IPS DF 4.7 (cell line): ENCODE data around the gene IPO7.
"Not testable (repeated sequence)": the region's sequence is repeated elsewhere in the genome, so short reads cannot be mapped to it uniquely, and the experiment has no call there.

Source experiments
- DNase-seq: peaks from one replicate; pipeline ENCODE4 v3.0.0-alpha.2; 2013; ENCODE audit warnings: low spot score; ENCODE audit errors: extremely low read depth

Gene IPO7

DNA sequence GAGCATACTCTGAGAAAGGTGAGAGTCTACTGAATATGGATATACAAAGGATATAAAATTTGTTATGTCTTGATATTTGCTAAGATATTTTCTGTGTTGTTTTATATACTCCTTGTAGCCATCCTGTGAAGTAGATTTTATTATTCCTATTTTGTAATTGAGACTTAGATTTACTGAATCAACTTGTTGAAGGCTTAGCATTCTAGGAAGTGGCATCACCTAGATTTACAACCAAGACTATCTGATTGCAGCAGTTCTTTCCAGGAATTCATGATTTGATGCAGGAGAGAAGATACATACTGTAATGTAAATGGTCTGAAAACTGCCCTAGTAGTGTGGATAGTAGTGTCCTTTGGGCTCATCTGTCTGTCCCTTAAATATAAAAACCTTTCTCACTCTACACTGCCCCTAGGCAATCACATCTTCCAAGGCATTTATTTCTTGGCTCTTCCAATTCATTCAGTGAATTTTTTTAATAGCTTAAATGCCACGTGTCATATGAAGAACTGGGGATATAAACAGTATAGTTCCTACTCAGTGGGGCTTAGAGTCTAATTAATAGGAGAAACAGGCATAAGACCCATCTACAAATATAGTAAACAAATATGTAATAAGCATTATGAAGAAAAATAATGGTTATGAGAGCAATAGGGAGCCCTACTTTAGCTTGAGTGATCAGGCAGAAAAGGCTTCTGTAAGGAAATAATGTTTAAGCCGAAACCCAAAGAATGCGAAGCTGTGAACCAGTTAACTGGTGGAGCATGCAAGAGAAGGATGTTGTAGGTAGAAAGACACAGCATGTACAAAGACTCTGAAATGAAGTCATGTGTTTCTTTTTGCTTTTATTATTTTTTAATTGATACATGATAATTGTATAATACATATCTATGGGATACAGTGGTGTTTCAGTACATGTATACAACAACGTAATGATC is 13.6 kb downstream of the IPO7 start:
- no peak for DNase-seq

DNA sequence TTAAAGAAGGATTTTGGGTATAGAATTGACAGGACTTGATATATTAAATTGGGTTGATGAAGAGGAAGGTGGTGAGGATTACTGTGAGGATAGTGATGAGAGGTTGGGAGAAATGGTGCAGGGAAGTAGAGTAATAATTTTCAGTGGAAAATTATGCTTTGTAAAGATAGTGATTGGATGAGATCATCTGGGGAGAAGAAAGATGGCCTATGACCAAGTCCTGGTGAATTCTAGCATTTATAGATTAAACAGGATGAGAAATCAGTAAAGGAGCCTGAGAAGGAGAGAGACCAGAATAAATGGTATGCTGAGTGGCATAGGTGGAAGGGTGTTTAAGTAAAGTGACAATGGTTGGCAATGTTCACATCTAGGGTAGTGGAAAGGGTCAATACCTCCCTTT is 15.0 kb downstream of the IPO7 start:
- DNase-seq = no peak

DNA sequence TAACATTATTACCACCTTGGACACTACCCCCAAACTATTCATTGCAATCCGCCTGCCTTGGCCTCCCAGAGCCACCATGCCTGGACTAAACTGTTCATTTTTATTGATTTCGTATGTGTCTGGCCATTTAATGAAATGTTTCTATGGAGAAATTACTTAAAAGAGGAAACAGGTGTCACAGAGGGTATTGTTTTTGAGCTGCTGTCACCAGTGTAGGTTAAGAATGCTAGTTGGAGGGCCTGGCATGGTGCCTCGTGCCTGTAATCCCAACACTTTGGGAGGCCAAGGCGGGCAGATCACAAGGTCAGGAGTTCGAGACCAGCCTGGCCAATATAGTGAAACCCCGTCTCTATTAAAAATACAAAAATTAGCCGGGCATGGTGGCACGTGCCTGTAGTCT is 17.4 kb downstream of the IPO7 start:
- not testable (repeated sequence) for DNase-seq

DNA sequence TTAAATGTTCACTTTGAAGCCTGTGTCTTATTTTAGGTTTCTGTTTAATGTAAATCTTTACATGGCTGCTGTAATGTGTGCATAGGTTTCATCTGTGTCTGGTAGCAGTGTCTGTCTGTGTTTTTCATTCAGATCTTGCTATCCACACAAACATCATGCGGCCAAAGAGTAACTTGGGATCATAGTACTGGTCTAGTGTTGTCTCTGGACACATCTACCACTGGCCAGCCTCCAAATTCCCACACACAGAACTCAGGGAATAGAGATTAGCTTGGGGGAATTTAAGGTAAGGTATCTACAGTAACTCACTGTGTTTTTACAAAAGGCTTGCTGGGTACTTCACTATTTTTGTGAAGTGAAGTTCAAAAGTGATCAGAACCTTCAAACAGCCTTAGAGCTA is 44.3 kb downstream of the IPO7 start:
- no peak for DNase-seq

DNA sequence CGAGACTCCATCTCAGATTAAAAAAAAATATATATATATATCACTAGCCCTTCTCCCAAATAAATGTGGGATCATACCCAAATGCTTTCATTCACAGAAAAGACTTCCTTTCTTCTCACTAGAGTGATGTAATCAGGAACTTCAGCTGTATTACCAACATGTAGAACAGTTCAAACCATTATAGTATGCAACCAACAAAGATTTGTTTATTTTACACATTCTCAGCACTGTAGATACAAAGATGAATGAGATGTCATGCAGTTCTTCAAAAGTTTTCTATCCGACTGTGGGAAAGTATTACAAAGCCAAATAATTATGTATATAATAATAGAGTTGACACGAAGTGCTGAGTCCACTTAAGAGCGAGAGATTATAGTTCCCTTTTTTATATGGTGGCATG is 54.2 kb downstream of the IPO7 start:
- DNase-seq = no peak

DNA sequence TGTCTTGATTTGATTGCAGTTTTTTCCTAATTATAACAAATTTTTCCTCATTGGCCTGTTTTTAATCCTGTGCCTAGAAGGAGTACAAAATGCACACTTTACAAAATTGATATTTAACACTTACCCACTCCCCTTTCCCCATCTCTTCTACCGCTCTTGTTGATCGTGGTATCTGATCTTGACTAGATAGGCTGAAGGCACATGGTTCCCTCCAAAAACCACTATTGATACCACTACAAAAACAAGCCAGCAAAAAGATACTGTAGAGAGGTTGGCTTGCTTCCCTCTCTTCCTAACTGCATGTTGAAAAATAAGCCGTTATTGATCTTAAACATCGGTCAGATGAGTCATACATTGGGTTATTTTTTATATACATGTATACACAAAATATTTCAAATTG is 61.8 kb downstream of the IPO7 start:
- DNase-seq = no peak

DNA sequence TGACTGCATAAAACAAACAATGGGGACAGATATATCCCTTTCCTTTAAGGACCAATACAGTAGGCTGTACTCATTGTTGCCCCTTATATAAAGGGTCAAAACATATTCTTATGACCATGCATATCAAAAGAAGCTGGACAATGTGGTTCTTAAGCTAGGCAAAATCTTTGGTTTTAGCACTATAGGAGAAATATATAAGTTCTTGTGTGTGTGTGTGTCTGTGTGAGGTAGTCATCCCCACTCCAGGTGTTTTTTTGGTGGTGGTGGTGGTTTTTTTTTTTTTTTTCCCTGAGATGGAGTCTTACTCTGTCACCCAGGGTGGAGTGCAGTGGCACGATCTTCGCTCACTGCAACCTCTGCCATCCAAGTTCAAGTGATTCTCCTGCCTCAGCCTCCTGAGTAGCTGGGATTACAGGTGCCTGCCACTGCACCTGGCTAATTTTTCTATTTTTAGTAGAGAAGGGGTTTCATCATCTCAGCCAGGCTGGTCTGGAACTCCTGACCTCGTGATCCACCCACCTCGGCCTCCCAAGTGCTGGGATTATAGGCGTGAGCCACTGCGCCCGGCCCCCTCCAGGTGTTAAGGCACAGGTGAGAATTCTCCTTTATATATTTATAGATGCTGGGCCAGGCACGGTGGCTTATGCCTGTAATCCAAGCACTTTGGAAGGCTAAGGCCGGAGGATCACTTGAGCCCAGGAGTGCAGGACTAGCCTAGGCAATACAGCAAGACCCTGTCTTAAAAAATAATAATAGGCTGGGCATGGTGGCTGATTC is 64.3 kb downstream of the IPO7 start:
- no peak for DNase-seq

DNA sequence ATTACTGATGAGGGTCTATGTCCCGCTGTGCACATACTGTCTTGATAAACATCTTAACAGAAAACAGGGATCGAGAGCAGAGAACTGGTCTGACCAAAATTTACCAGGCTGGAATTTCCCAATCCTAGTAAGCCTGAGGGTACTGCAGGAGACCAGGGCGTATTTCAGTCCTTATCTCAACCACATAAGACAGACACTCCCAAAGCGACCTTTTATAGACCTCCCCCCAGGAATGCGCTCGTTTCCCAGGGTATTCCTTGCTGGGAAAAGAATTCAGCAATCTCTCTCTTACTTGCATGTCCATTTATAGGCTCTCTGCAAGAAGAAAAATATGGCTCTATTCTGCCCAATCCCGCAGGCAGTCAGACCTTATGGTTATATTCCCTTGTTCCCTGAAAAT is 67.6 kb downstream of the IPO7 start:
- DNase-seq = not testable (repeated sequence)

DNA sequence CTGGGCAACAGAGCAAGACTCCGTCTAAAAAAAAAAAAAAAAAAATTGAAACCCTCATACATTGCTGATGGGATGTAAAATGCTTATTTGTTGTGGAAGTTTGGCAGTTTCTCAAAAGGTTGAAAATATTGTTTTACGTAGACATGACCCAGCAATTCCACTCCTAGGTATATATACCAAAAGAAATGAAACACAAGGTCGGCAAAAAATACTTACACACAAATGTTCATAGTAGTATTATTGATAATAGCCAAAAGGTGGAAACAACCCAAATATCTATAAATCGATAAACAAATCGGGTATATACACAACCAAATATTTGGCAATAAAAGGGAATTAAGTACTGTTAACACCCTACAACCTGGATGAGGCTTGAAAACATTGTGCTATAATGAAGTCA is 71.3 kb downstream of the IPO7 start:
- no peak for DNase-seq

DNA sequence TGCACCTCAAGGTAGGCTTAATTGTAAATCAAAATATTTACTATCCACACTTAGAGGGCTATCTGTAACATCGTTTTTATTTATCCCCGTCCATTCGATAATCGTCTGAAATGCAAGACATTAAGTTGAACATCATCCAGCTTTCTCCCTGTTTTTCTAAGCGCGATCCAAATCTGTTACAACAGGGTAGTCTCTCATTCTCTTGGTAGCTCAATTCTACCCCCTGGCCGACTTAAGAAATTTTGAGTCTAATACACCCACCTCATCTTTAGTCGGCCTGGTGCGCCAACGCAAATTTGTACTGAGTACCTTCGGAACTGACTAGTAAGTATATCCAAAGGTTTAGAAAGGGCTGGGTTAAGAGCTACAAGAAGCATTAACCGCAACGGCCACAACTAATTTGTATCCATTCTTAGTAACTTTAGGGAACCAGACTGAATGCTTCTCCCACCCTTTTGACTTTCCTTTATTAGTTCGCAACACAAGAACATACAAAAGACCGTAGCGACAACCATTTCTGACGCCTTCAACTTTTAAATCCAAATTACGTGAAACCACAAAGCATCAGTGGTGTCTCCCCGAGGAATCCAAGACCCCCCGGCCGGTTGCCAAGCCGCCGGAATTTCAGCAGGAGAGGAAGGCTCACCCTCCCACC is 75.3 kb downstream of the IPO7 start:
- DNase-seq = no peak

DNA sequence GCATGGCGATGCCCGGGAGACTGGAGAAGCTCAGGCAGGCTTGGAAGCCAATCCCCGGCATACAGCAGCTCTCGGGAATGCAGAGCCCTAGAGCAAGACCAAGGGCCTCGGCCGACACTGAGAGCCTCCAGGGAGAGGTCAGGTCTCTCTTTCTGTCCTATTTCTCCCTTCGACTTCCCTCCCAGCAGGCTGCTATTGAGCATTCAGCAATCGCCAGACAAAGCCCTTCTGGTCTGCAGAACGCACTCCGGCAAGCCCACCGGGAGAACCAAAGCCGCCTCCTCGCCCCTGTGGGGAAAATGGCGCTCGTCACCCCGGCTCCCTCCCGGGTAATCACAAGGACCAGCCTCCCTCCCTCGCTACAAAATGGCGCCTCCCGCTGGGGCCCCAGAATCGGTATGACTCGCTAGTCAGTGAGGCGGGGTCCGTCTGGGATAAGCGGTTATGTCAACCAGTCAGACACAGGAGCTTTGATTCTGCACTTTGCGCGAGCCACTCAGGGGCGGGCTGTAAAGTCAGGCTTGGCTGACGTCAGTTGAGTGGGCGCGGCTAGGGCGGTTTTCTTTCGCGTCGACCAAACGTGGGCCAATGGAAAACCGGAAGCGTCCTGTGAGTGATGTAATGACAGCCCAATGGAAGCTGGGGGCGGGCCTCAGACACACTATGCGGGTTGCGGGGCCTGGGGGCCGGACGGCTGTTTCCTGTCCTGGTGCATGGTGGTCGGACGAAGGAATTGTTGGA is 76.0 kb downstream of the IPO7 start, which contains the start of gene ZNF143:
Gene ZNF143 (plus strand): TSS at position 691 of the 741 bp plus-strand sequence. CDS start 10,297 bp downstream, outside the sequence.
- peak; percentile 97 for DNase-seq

DNA sequence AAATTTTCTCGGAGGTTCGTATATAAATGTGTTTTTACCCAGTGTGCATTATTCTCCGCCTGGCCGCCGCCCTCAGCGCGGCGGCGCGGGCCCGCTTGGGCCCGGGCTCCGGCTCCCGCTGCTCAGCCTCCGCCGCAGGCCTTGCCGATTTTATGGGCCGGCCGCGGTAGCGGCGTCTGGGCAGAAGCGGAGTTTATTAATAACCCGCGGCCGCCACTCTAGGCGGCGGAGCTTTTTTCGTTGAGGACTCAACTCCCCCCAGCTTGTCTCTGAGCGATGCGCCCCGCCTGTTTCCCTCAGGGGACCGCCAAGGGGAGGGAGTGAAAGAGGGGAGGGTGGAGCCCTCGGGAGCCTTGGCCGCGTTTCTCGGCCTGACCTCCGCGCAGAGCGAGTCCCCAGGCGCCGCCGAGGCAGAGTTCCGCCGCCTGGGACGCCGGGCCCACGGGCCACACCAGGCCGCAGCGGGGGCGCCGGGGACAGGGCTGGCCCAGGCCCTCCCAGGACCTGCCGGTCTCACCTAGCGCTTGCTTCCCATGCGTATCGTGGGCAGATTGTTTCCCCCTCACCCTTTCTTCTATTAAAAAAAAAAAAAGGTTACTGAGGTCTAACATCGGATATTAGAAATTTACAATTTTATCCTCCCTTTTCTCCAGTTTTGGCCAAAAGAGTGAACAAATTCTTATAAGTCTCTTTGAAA is 76.8 kb downstream of the IPO7 start:
- DNase-seq = no peak

DNA sequence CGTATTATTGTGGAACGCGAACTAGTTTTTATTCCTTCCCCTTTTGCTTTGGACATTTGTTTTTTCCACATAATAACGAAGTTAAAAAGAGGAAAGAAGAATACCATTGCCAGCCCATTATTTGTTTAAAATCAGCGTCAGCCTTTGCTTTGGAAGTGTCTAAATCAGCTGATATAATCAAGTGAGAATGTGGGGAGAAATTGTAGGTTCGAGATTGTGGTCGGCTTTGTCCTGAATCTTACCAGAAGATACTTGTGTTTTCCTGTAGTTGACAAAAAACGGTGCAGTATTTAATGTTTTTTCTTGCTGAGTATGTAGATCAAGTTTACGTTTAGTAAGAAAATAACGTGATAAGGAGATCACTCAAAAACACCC is 77.3 kb downstream of the IPO7 start:
- DNase-seq = no peak

DNA sequence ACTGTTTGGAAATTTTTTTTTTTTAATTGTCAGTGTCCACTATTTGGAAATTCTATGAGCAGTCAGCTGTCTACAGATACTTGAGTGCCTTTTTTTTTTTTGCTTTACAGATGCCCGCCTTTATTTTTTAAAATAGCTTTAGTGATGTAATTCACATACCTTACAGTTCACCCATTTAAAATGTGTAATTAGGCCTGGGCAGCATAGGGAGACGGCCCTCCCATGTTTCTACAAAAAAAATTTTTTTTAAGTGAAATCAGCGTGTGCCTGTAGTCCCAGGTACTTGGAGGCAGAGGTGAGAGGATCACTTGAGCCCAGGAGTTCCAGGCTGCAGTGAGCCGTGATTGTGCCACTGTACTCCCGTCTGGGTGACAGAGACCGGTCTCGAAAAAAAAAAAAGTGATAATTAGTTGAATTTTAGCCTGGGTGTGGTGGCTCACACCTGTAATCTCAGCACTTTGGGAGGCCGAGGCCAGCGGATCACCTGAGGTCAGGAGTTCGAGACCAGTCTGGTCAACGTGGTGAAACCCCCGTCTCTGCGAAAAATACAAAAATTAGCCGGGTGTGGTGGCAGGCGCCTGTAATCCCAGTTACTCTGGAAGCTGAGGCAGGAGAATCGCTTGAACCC is 77.8 kb downstream of the IPO7 start:
- no peak for DNase-seq

DNA sequence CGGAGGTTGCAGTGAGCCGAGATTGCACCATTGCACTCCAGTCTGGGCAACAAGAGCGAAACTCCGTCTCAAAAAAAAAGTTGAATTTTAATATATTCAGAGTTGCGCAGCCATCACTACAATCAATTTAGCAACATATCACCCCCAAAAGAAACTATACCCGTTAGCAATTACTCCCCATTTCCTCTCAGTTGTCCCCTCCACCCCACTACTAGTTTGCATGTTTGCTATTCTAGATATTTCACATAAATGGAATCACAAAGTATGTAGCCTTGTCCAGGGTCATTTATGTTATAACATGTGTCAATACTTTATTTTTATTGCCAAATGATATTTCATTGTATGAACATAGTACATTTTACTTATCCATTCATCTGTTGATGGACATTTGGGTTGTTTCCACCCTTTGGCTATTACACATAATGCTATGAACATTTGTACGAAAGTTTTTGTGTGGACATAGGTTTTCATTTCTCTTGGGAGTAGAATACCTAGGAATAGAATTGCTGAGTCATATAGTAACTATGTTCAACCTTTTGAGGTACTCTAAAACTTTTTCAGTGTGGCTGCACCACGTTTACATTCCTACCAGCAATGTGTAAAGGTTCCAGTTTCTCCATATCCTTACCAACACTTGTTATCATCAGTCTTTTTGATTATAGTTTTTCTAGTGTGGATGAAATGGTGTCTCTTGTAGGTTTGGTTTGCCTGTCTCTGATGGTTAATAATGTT is 78.5 kb downstream of the IPO7 start:
- no peak for DNase-seq

DNA sequence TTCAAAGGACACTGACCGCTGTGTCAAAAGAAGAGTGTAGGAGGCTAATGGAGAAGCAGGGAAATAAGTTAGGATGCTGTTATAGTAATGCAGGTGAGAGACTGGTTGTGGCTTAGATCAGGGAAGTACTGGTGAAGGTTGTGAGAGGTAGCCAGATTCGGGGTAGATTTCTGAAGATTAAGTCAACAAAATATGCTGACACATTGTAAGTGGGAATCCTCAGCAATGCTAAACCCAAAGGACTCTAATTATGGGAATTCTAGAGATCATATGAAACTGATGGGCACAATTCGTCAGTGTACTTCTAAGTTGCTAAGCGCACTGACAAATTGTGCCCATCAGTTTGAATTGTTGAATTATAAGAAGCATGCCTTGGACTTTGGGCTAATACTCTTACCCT is 86.3 kb downstream of the IPO7 start:
- no peak for DNase-seq

DNA sequence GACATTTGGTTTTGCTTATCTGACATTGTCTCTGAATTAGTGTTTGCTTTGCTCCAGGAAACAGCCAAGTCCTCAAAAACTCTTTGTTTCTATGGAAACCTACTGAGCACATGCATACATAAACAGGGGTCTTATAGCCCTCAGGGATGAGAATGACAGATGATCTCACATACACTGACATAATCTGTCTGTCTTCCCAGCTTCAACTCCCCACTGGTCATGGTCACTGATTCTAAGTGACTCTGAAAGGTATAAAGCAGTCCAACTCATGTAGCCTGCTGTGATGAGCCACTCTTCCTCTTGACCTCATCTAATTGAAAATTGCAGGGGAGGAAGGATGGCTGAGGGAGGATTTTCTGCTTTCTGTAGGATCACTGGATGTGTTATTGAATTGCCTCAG is 89.0 kb downstream of the IPO7 start:
- DNase-seq = no peak

DNA sequence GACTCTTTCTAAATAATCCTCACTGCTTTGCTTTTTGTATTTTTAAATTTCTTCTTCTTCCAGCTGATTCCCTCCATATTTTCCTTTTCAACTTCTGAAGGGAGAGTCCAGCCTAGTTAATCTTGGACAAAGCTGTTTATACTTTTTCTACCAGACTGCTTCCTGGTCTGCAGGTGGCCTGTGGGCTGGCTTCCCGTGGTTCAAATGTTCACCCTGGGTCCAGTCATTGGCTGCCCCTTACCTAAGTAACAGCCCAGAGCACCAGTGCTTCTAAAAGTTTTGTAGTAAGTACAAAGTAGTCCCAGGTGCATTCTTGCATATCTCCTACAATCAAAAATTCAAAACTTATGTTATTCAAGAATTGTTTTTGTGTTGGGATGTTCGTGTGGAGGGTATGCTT is 95.4 kb downstream of the IPO7 start:
- DNase-seq = no peak

DNA sequence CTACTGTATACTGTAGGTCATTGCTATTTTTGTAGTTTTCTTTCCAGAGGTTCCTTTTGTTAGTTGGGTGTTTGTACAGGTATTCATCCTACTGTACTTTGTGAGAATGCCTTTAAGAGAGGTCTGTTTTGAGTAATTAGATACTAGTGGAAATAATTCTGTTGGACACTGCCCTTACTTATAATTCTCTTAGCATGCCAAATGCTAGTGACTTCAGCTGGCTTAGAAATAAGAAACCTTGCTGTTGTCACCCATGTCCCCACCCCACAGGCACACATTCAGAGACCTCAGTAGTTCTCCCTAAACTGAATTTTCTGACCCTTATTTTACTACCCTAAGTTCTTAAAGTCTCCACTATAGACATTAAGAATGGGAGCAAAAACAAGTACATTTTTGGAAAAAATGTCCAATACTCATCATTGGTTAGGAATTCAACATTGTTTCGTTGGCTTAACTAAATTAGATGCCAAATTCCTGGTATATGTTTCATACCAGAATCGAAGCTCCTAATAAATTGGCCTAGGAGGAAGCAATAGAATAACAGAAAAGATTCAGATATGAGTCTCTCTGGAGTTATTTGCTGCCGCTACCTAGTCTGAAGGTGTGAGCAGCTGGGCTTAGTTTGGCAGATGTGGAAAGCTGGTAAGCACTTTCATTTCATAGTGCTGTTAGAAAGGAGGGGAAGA is 104.8 kb downstream of the IPO7 start:
- no peak for DNase-seq
